Measurements from ENCODE around the gene EPS15.
"Not testable (repeated sequence)": the region's sequence is repeated elsewhere in the genome, so short reads cannot be mapped to it uniquely, and the experiment has no call there.

The EPS15 gene

GRCh38 chr1:51329443-51330325, 189.4 kb downstream of the EPS15 start:
- peak; percentile 70 for DNase-seq

- DNase-seq = no peak
These were observed 190.1 kb downstream of the EPS15 start for GRCh38 chr1:51328926-51329325.

GRCh38 chr1:51328279-51328678, 190.8 kb downstream of the EPS15 start:
- no peak for DNase-seq

DNA sequence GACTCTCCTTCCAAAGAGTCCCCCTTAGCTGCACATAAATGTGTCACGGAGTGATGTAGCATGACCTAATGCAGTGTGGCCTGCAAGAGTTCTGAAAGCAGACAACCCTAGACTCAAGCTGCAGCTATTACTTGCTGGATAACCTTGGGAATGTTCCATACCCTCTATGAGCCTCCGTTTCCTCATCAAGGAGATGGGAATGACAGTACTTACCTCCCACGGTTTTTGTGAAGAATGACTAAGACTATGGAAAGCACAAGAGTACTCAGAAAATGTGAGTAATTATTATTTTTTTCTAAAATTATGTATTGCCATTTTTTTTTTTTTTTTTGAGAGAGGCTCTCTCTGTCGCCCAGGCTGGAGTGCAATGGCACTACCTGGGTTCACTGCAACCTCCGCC, 191.7 kb downstream of the EPS15 start:
- no peak for DNase-seq

DNA sequence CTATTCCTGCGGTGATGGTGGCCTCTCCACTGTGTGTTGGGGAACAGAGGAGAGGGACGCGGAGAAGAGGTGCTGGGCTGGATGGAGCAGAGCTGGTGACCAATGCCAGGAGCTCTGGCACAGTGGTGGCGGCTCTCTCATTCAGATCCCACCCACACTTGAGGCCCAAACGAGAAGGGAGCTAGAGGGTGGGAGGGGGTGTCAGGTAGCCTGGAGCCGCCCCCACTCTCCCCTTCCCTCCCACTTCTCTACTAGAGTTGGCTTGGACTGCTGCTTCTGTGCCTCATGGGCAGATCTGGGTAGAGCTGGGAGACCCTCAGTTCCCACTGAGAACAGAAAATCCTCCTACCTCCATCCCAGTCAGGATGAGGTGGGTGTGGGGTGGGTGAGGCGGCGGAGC, 192.2 kb downstream of the EPS15 start:
- no peak for DNase-seq

DNA sequence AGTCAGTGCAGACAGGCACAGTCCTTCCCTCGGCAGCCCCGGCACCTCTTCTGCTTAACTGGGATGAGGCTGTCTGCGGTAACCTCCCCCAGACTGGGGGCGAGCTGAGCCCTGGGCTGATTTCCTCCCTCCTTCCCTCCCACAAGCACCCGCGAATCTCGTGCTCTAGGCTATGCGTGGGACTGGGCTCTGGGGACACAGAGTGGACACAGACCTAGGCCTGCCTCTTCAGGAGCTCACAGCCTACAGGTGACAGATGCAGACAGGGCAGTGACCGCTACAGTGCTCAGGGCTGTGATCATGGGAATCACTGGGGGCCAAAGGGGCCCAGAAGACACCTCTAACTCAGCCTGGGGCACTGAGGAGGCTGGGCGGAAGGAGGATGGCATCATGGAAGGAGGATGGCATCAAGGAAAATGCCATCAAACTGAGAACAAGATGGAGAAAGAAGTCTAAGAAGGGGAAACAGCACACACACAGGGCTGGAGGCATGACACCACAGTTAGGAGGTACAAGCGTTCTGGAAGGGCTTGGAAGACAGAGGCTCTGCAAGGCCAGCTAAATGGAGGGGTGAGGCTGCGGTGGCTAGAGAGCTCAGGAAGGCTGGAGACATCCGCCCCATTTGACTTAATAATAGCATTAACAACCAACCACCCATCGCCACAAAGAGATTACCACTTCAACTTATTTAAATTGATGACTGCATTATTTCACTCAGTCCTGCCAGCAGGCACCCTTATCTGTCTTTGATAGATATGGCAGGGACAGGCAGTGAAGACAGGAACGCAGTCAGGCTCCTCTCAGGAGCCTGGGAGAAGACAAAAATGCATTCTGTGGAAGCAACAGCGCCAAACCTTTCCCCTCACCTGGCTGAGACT, 192.9 kb downstream of the EPS15 start:
- no peak for DNase-seq

DNA sequence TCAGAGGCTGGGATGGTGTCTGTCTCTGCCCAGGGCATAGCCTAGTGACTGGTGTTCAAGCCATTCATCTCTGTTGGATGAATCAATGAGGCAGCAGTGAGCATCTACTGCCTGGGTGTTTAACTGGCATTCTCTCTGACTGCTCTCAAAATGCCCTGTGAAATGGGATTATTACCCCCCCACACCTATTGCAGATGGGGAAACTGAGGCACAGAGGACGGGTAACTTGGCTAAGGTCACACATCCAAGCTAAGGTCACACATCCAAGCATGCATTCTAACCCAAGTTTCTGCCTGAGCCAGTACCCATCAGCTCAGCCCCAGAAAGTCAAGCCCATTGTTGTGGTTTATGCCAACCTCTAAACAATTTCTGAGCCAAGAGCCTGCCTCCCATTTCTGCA, 193.7 kb downstream of the EPS15 start:
- no peak for DNase-seq

GRCh38 chr1:51325011-51325385, 194.1 kb downstream of the EPS15 start:
- DNase-seq = not testable (repeated sequence)

- DNase-seq = no peak
These were observed 194.6 kb downstream of the EPS15 start for GRCh38 chr1:51324251-51325010.

DNA sequence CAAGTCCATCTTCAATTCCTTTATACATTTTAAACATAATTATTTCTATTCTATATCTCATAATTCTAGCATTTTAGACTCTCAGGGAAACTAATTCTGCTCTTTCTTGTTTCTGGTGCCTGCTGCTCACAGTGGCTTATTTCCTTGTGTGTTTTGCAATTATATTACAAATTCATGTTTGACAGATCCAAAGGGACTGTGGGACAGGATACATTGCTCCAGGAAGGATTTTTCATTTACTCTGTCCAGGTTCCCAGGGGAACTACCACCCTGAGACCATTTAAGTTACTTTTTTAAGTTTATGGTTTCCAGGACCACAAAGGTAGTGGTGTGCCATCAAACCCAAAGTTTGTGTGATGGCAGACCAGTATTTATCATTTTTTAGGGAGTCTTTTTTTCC, 195.3 kb downstream of the EPS15 start:
- no peak for DNase-seq

- DNase-seq = no peak
These were observed 196.5 kb downstream of the EPS15 start for GRCh38 chr1:51322417-51323101.

GRCh38 chr1:51321924-51322280, 197.2 kb downstream of the EPS15 start:
- DNase-seq = no peak

GRCh38 chr1:51320967-51321923, 197.8 kb downstream of the EPS15 start:
- no peak for DNase-seq

- no peak for DNase-seq
These were observed 201.3 kb downstream of the EPS15 start for GRCh38 chr1:51317798-51318197.

DNA sequence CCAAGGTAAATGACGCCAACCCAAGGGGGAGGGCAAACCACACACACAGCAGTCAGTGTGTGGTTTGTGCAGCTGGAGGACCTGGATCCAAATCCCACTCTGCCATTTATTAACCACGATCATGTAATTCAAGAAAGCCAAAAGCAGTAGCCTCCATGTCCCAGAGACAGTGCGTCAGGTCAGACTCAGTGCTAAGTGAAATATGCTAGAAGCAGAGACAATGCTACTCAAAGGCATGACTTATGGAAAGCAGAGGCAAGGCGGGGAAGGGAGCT, 202.3 kb downstream of the EPS15 start:
- no peak for DNase-seq

DNA sequence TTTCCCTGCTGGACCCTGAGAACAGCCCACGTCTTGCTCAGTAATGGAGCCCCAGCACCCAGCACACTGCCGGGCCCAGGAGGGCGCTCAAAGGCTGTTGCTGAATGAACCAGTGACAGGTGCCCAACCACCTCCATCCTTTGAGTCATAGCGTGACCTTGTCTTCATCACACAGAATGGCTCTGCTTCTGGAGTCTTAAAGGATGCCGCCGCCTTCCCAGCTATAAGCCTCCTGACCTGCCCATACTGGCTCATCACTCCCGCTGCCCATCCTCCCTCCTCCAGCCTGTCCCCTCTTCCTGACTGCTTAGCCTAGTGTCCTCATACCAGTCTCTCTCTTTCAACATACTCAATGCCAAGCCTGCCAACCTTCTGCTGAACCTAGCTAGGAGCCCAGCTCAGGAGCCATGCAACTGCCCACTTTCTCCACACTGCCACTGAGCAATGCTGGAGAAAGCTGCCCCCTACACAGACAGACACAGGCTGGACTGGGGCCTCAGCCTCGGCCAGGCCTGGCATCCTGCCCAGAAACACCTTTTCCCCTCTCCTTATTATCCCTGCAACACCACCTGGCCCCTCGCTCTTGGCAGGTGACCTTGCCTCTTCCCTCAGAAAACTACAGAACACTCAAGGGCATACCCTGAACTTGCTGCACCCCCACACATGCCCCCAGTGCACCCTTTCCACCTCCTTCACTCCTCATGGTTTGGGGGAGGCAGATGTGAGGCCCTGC, 202.8 kb downstream of the EPS15 start:
- DNase-seq = no peak

GRCh38 chr1:51314974-51315373, 204.1 kb downstream of the EPS15 start:
- no peak for DNase-seq

DNA sequence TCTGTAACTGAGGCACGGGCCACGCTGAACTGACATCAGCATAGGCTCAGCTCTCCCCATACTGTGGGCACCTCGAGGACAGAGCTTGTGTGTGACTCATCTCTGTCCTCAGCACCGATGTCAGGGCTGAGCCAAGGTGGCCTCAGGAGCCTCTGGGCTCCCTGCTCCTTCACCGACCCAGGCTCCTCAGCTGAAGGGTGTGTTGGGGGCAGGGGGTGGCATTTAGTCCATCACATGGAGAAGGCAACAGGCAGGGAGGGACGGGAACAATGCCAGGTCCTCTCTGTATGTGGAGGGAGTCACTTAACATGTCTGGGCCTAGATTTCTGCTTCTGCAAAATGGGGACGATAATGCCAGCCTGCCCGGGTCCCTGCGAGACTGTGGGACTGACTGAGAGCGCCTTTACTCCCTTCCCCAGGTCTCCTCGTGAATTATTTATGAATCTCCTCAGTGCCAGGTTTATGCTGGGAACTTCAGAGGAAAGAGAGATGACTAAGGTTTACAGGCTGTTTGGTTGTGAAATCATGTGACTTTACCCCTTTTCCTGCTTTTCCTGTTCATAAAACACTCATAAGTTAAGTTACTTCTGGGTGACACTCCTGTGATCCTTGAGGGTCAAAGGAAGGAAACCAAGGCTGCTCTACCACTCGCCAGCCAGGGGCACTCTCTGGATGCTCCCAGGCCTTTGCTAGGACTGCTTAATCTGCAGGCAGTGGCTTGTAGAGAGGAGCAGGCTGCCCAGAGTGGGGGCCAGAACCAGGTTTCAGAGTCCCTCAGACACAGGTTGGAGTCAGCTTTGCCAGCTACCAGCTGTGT, 204.9 kb downstream of the EPS15 start:
- DNase-seq = peak; percentile 41

DNA sequence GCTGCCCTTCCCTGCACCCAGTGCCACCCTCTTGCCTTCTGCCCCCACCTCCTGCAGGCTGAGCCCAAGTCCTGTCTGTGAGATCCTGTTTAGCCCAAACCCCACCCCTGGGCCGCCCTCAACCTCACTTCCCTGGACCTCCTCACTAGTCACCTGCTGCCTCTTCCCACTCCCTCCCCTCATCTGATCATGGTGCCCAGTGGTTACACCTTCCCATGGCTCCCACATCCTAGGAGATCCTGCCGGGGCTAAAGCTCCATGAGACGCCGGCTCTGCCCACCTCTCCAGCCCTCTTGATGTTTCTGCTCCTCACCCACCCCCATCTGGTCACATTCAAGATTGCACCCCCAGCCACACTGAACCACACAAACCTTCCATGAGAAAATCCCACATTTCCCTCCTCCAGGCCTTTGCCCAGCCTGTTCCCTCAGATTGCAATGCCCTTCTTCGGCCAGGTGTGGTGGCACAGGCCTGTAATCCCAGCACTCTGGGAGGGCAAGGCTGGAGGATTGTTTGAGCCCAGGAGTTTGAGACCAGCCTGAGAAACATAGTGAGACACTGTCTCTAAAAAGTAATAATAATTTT, 205.7 kb downstream of the EPS15 start:
- no peak for DNase-seq

DNA sequence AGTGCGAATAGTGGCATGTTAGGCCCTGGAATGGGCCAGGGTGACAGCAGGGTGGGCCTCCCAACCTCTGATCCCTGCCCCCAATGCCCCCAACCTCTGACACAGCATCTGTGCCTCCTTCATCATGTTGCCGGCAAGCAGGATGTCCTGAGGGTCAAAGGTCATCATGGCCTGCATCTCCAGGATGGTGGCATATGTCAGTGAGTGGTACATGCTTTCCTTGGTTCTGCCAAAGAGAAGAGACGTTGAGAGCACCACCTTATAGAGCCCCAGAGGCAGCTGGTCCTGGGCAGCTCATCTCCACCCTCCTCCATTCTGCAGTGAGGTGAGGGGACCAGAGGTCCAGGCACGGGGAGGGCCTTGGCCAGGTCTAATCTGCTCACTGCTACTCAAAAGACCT, 206.3 kb downstream of the EPS15 start:
- no peak for DNase-seq

Measured in DMS153 (cell line).